ENCODE measurements around the gene IFI27L2.

Gene IFI27L2

GRCh38 chr14:94173885-94174603, 44.6 kb upstream of the IFI27L2 start, which contains the start of gene PPP4R4:
Gene PPP4R4, plus strand, starts transcription at chr14:94174322. Its CDS starts 144 bp downstream, at chr14:94174466.
- DNase-seq (ENCODE audit: low read depth), result peak; percentile 22
- TF ChIP-seq CTCF (IDR thresholded peaks at IDR 0.05; ENCODE audit: low read depth, low read length, missing control alignments), result no peak

GRCh38 chr14:94173471-94173884, 44.1 kb upstream of the IFI27L2 start:
- peak overlapping the region; percentile 45 for H3K4me3 ChIP-seq (ENCODE audit: low read depth, low read length)
- no peak for DNase-seq (ENCODE audit: low read depth)
- no peak for TF ChIP-seq CTCF (IDR thresholded peaks at IDR 0.05; ENCODE audit: low read depth, low read length, missing control alignments)

More at GRCh38 chr14:94173885-94174603, 44.6 kb upstream of the IFI27L2 start, which contains the start of gene PPP4R4:
- H3K4me3 ChIP-seq (ENCODE audit: low read depth, low read length), result peak within 1 kb of the TSS; percentile 49

- no peak overlapping the region for H3K4me3 ChIP-seq (ENCODE audit: low read depth, low read length)
- TF ChIP-seq CTCF (IDR thresholded peaks at IDR 0.05; ENCODE audit: low read depth, low read length, missing control alignments), result no peak
- no peak for DNase-seq (ENCODE audit: low read depth)
These were observed 43.1 kb upstream of the IFI27L2 start for GRCh38 chr14:94172545-94172944.

- no peak overlapping the region for H3K4me3 ChIP-seq (ENCODE audit: low read depth, low read length)
- no peak for TF ChIP-seq CTCF (IDR thresholded peaks at IDR 0.05; ENCODE audit: low read depth, low read length, missing control alignments)
- no peak for DNase-seq (ENCODE audit: low read depth)
These were observed 41.8 kb upstream of the IFI27L2 start for GRCh38 chr14:94171208-94171607.

GRCh38 chr14:94170136-94170535, 40.7 kb upstream of the IFI27L2 start:
- DNase-seq (ENCODE audit: low read depth), result no peak
- TF ChIP-seq CTCF (IDR thresholded peaks at IDR 0.05; ENCODE audit: low read depth, low read length, missing control alignments), result no peak
- H3K4me3 ChIP-seq (ENCODE audit: low read depth, low read length), result no peak overlapping the region

- no peak for DNase-seq (ENCODE audit: low read depth)
- no peak for TF ChIP-seq CTCF (IDR thresholded peaks at IDR 0.05; ENCODE audit: low read depth, low read length, missing control alignments)
- H3K4me3 ChIP-seq (ENCODE audit: low read depth, low read length), result no peak overlapping the region
These were observed 36.3 kb upstream of the IFI27L2 start for GRCh38 chr14:94165744-94166143.

All from GM12864 (cell line).